K562 (cell line): ENCODE results near the gene SNAP23. TPM values are rescaled to one million over a fixed set of nuclear protein-coding genes. Genes with fewer than 3 reads are reported as not detected.

Experiments used
- ATAC-seq: fragments of 200-7000 bp; cut with Tn5 transposase; 3 replicates; pipeline ENCODE4 v1.9.1; 2020; ENCODE audit warnings: moderate library complexity
- BruUV-seq: library from RNA; stranded (reverse); fragments of 400-500 nt; replicated peaks from 2 replicates; lab custom pipeline; 2021; lab: Mats Ljungman, UMichigan
- CTCF ChIA-PET: fragments of 300-600 bp; formaldehyde crosslinking; extraction: SDS; loops from one replicate; lab custom pipeline; 2021; ENCODE audit warnings: low intra/inter-chr PET ratio; lab: Yijun Ruan, JAX
- POLR2A ChIA-PET: fragments of 300-600, 350-650 bp; sonication (Branson Sonifier 250); formaldehyde crosslinking; extraction: SDS; loops from one replicate; lab custom pipeline; 2021; ENCODE audit warnings: antibody characterized with exemption, inconsistent platforms; lab: Yijun Ruan, JAX
- DNase-seq, 4 experiments: peaks; one replicate each; pipeline versions ENCODE4 v3.0.0 to v3.0.0-alpha.2; 2011 to 2018; ENCODE audit warnings: low spot score in 3 of 4, mixed read lengths in 3 of 4; ENCODE audit errors: extremely low read depth in 1 of 4
- FAIRE-seq: peaks from 2 replicates; lab custom pipeline; 2011; peaks lifted over from hg19 to GRCh38; lab: Jason Lieb, UNC
- H2AFZ ChIP-seq: 2 replicates; pipeline ENCODE4 v1.6.0; 2011; ENCODE audit warnings: low read depth, low read length, control low read depth, inconsistent platforms
- H3K27ac ChIP-seq: fragments of 200-600 bp; 3 replicates; pipeline ENCODE4 v1.8.0; 2011; ENCODE audit warnings: low read depth, mild to moderate bottlenecking, control low read depth, inconsistent platforms, low read length, moderate library complexity, mixed read lengths; ENCODE audit errors: extremely low read depth
- H3K27me3 ChIP-seq, 2 experiments: fragments of 300-600 bp in 1 of 2; 2 replicates in 1 of 2; 3 replicates in 1 of 2; pipeline versions ENCODE4 v1.6.0 to v1.8.0; 2011; ENCODE audit warnings: inconsistent platforms in 2 of 2, low read length in 2 of 2, mild to moderate bottlenecking in 1 of 2, mixed read lengths in 1 of 2, moderate library complexity in 1 of 2; ENCODE audit not compliant: control insufficient read depth in 2 of 2, insufficient read depth in 2 of 2
- H3K36me3 ChIP-seq: fragments of 300-600 bp; 3 replicates; pipeline ENCODE4 v1.8.0; 2011; ENCODE audit warnings: mild to moderate bottlenecking, low read length, inconsistent platforms; ENCODE audit not compliant: control insufficient read depth, insufficient read depth
- H3K4me1 ChIP-seq, 2 experiments: fragments of 200-600 bp in 1 of 2; replicated peaks in 1 of 2; 2 replicates in 1 of 2; 3 replicates in 1 of 2; pipeline versions ENCODE4 v1.5.1 to v1.8.0; 2011; ENCODE audit warnings: inconsistent platforms in 2 of 2, low read length in 2 of 2, mild to moderate bottlenecking in 1 of 2, mixed read lengths in 1 of 2, moderate library complexity in 1 of 2; ENCODE audit not compliant: control insufficient read depth in 2 of 2, insufficient read depth in 2 of 2
- H3K4me2 ChIP-seq: 2 replicates; pipeline ENCODE4 v1.6.1; 2011; ENCODE audit warnings: low read length, control low read depth, inconsistent platforms, mixed read lengths; ENCODE audit not compliant: insufficient read depth
- H3K4me3 ChIP-seq: fragments of 200-600 bp; sonication (generic), shearing (Covaris generic); 2 replicates; pipeline ENCODE4 v1.5.1; 2016; ENCODE audit warnings: control low read depth, inconsistent platforms
- H3K79me2 ChIP-seq: fragments of 200-600 bp; 3 replicates; pipeline ENCODE4 v1.8.0; 2011; ENCODE audit warnings: low read length, inconsistent platforms; ENCODE audit not compliant: control insufficient read depth, insufficient read depth
- H3K9ac ChIP-seq, 2 experiments: 2 replicates each; pipeline versions ENCODE4 v1.6.0 to v1.6.1; 2011; ENCODE audit warnings: low read depth in 2 of 2, low read length in 2 of 2, control low read depth in 1 of 2, inconsistent platforms in 1 of 2, mild to moderate bottlenecking in 1 of 2, mixed read lengths in 1 of 2; ENCODE audit not compliant: insufficient read depth in 1 of 2
- H3K9me1 ChIP-seq: one replicate; pipeline ENCODE4 v1.6.0; 2011; ENCODE audit warnings: inconsistent platforms, mild to moderate bottlenecking, low read length, moderate library complexity; ENCODE audit not compliant: control insufficient read depth, insufficient read depth
- H3K9me3 ChIP-seq: replicated peaks from 2 replicates; pipeline ENCODE4 v1.5.1; 2011; ENCODE audit warnings: low read depth, low read length, inconsistent platforms; ENCODE audit not compliant: control insufficient read depth, insufficient read depth
- H4K20me1 ChIP-seq: replicated peaks from 2 replicates; pipeline ENCODE4 v1.6.1; 2011; ENCODE audit warnings: low read length, inconsistent platforms, mixed read lengths; ENCODE audit not compliant: control insufficient read depth, insufficient read depth
- BHLHE40 ChIP-seq: IDR thresholded peaks from 2 replicates; pipeline ENCODE4 v1.6.1; 2011; ENCODE audit warnings: low read length, improper control_type of control experiment
- CHD4 ChIP-seq: fragments of 200-600 bp; sonication (generic); IDR thresholded peaks from 3 replicates; pipeline ENCODE4 v1.6.1; 2012; ENCODE audit warnings: low read depth, mild to moderate bottlenecking, mixed read lengths, low read length, inconsistent platforms; ENCODE audit not compliant: insufficient read depth, insufficient replicate concordance, poor library complexity, severe bottlenecking
- ELF4 ChIP-seq: fragments of 450-650 bp; formaldehyde crosslinking; IDR thresholded peaks from 2 replicates; pipeline ENCODE4 v1.4.0; 2022; ENCODE audit warnings: missing genetic modification characterization
- ETV5 ChIP-seq: sonication (generic); formaldehyde crosslinking; IDR thresholded peaks from 2 replicates; pipeline ENCODE4 v1.4.0; 2020; ENCODE audit warnings: low read depth, mild to moderate bottlenecking, missing genetic modification reagents
- PCBP1 ChIP-seq: fragments of 200-400 bp; formaldehyde crosslinking; IDR thresholded peaks from 2 replicates; pipeline ENCODE4 v1.6.1; 2018; ENCODE audit warnings: mild to moderate bottlenecking, low read depth, low read length; ENCODE audit not compliant: poor library complexity, severe bottlenecking
- SMARCE1 ChIP-seq: fragments of 450-650 bp; IDR thresholded peaks from 2 replicates; pipeline ENCODE4 v1.7.1; 2016; ENCODE audit warnings: mild to moderate bottlenecking
- SOX6 ChIP-seq: fragments of 450-650 bp; IDR thresholded peaks from 2 replicates; pipeline ENCODE4 v1.6.1; 2014; ENCODE audit warnings: mild to moderate bottlenecking
- SP1 ChIP-seq: sonication (generic); formaldehyde crosslinking; IDR thresholded peaks from 2 replicates; pipeline ENCODE4 v1.8.1; 2022; ENCODE audit warnings: mild to moderate bottlenecking, missing genetic modification reagents
- ZKSCAN8 ChIP-seq: fragments of 200-800 bp; sonication (Bioruptor generic); IDR thresholded peaks from 2 replicates; pipeline ENCODE4 v1.6.1; 2016; ENCODE audit warnings: missing genetic modification characterization, missing compliant biosample characterization
- ZNF347 ChIP-seq: fragments of 450-650 bp; formaldehyde crosslinking; IDR thresholded peaks from 2 replicates; pipeline ENCODE4 v1.4.0; 2020; ENCODE audit warnings: low read depth, mild to moderate bottlenecking, moderate library complexity
- ZNF384 ChIP-seq: IDR thresholded peaks from 2 replicates; pipeline ENCODE4 v1.6.1; 2012; ENCODE audit warnings: low read depth, low read length, improper control_type of control experiment
- ZNF551 ChIP-seq: fragments of 250-450 bp; sonication (Bioruptor Pico); IDR thresholded peaks from 2 replicates; pipeline ENCODE4 v1.5.0; 2021; ENCODE audit warnings: mild to moderate bottlenecking, moderate library complexity
- ZNF778 ChIP-seq: fragments of 450-650 bp; formaldehyde crosslinking; IDR thresholded peaks from 2 replicates; pipeline ENCODE4 v1.4.0; 2020; ENCODE audit warnings: mild to moderate bottlenecking, moderate library complexity
- WGBS: fragments of 100-300 bp; shearing (Covaris generic); methylation state at CpG from one replicate; pipeline ENCODE4 v1.1.6; 2016; ENCODE audit warnings: low coverage, mixed read lengths; ENCODE audit not compliant: insufficient coverage; ENCODE audit errors: missing lambda C conversion rate; 5-methylcytosine and 5-hydroxymethylcytosine counted together
- in situ Hi-C: fragments of 300-500 bp; cut with MboI; formaldehyde crosslinking; loops from 4 replicates; pipeline ENCODE4 v1.15.0; 2018; ENCODE audit warnings: inconsistent platforms, mixed read lengths
- intact Hi-C: fragments of 100-400 bp; cut with micrococcal nuclease; formaldehyde crosslinking; loops from 2 replicates; pipeline ENCODE4 v1.14.2; 2022
- polyA plus RNA-seq, 8 experiments: library from polyadenylated mRNA; depleted of rRNA in 4 of 8; stranded (reverse) in 5 of 8; unstranded in 3 of 8; fragments of >200 nt; fragmentation: Nextera tagmentation in 2 of 8; fragmentation: Illumina TruSeq in 1 of 8; extraction: Ambion mirVana in 2 of 8; extraction: Trizol in 1 of 8; gene quantifications; 2 replicates each; pipeline versions ENCODE4 v1.2.1 to v1.2.3, GENCODE V29; 2011 to 2014; ENCODE audit warnings: inconsistent platforms in 1 of 8, missing spikeins in 1 of 8
- total RNA-seq, 7 experiments: library from RNA; depleted of rRNA in 6 of 7; stranded (reverse); fragments of >200 nt in 6 of 7; fragmentation: Illumina TruSeq in 2 of 7; extraction: Trizol in 2 of 7; gene quantifications; 2 replicates each; pipeline versions ENCODE4 v1.2.1 to v1.2.3, GENCODE V29; 2011 to 2021; ENCODE audit warnings: low replicate concordance in 1 of 7
- TF ChIP-seq, protein P1 (sequence below): fragments of 250-450 bp; sonication (Bioruptor Pico); IDR thresholded peaks from 2 replicates; pipeline ENCODE4 v1.4.0; 2020
- TF ChIP-seq, protein P2 (sequence below): IDR thresholded peaks from 2 replicates; pipeline ENCODE4 v1.6.1; 2011; ENCODE audit not compliant: insufficient read length; ENCODE audit errors: extremely low read depth
- TF ChIP-seq, protein P3 (sequence below), 2 experiments: IDR thresholded peaks in 1 of 2; conservative IDR thresholded peaks in 1 of 2; 2 replicates each; pipeline ENCODE4 v1.6.1; 2016; ENCODE audit warnings: low read depth in 2 of 2, mild to moderate bottlenecking in 1 of 2, missing compliant biosample characterization in 1 of 2, missing genetic modification characterization in 1 of 2, moderate library complexity in 1 of 2

Gene SNAP23
- total and polyA plus RNA-seq, 9 of the 15 experiments (the other 6 are each of a cell fraction or from before 2014, with no cell fraction given) = 78.9 to 168 (median 117) TPM

DNA sequence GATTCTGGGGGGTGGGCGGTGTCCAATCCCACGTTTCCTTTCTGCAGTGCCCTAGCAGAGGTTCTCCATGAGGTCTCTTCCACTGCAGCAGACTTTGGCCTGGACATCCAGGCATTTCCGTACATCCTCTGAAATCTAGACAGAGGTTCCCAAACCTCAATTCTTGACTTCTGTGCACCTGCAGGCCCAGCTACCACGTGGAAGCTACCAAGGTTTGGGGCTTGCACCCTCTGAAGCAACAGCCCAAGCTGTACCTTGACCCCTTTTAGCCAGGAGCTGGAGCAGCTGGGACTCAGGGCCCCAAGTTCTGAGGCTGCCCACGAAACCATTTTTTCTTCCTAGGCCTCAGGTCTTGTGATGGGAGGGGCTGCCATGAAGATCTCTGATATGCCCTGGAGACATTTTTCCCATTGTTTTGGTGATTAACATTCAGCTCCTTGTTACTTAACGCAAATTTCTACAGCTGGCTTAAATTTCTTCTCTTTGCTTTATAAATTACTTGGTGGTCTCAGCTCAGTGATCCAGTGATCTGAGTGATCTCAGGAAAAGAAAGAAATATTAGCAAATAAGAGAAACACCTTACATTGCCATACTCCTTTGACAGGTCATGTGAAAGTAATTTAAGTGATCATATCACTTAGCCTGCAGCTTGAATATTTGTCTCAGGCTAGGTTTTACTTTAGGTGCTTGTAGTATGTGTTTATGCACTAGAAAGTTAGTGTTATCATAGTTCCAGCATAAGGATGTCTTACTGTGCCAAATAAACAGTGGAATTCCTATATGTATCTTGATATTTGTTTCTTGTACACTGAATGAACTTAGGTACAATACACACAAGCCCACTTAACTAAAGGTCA is 3.0 kb downstream of the SNAP23 start:
- DNase-seq = peak in 1 of 4 experiments; percentile 32
- no peak for ATAC-seq
- H4K20me1 ChIP-seq = no peaks in the 10 kb centered on the region
- H3K4me1 ChIP-seq = peaks cover 28 to 35% of the 10 kb centered on the region in 2 experiments
- WGBS = 21% methylated on average over 6 of the region's 6 CpGs
- no TSS peak for BruUV-seq
- intact Hi-C loops = no loop called here
- no peaks in the 10 kb centered on the region for H3K9me3 ChIP-seq
- POLR2A ChIA-PET = interaction anchor here (1.0 to 2.3 kb wide), 5 partner anchors 11 to 75 kb away, joined by 3 to 8 read pairs (median 4); no protein-coding TSS in a partner anchor
- no peaks in the 10 kb centered on the region for H3K27me3 ChIP-seq
- peak overlapping the region; percentile 54 for H3K4me2 ChIP-seq
- peak overlapping the region; percentile 74 for H3K27ac ChIP-seq
- H3K4me3 ChIP-seq = no peak overlapping the region
- H3K36me3 ChIP-seq = peaks cover 12% of the 10 kb centered on the region; the same call in 2 of the 3 replicates
- CTCF ChIA-PET = no interaction called here
- in situ Hi-C loops = no loop called here
- H3K9me1 ChIP-seq = no peaks in the 10 kb centered on the region
- peaks cover 60% of the 10 kb centered on the region for H3K79me2 ChIP-seq
- H3K9ac ChIP-seq = peak overlapping the region; percentile 14 to 54; a peak in 2 of 4 replicates
- FAIRE-seq = no peak
- no peak overlapping the region for H2AFZ ChIP-seq
- TF ChIP-seq ZNF347 (CRISPR knock-in tag) (no peak), SP1 (CRISPR knock-in tag) (0 out of 2 replicates have a peak, but pooled peaks have one; percentile 14), ETV5 (CRISPR knock-in tag) (no peak), PCBP1 (no peak), CHD4 (no peak), ELF4 (CRISPR knock-in tag) (0 out of 2 replicates have a peak, but pooled peaks have one; percentile 44), SOX6 (peak; percentile 77; the same call in 1 of the 2 replicates), ZNF551 (no peak), BHLHE40 (peak; percentile 53; the same call in 1 of the 2 replicates), SMARCE1 (no peak), ZKSCAN8 (CRISPR knock-in tag) (0 out of 2 replicates have a peak, but pooled peaks have one; percentile 30), ZNF384 (0 out of 2 replicates have a peak, but pooled peaks have one; percentile 9), ZNF778 (CRISPR knock-in tag) (no peak)
- TF ChIP-seq, protein P1, sequence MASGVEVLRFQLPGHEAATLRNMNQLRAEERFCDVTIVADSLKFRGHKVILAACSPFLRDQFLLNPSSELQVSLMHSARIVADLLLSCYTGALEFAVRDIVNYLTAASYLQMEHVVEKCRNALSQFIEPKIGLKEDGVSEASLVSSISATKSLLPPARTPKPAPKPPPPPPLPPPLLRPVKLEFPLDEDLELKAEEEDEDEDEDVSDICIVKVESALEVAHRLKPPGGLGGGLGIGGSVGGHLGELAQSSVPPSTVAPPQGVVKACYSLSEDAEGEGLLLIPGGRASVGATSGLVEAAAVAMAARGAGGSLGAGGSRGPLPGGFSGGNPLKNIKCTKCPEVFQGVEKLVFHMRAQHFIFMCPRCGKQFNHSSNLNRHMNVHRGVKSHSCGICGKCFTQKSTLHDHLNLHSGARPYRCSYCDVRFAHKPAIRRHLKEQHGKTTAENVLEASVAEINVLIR (CRISPR knock-in tag) = no peak
- TF ChIP-seq, protein P2, sequence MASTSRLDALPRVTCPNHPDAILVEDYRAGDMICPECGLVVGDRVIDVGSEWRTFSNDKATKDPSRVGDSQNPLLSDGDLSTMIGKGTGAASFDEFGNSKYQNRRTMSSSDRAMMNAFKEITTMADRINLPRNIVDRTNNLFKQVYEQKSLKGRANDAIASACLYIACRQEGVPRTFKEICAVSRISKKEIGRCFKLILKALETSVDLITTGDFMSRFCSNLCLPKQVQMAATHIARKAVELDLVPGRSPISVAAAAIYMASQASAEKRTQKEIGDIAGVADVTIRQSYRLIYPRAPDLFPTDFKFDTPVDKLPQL = no peak
- TF ChIP-seq, protein P3, sequence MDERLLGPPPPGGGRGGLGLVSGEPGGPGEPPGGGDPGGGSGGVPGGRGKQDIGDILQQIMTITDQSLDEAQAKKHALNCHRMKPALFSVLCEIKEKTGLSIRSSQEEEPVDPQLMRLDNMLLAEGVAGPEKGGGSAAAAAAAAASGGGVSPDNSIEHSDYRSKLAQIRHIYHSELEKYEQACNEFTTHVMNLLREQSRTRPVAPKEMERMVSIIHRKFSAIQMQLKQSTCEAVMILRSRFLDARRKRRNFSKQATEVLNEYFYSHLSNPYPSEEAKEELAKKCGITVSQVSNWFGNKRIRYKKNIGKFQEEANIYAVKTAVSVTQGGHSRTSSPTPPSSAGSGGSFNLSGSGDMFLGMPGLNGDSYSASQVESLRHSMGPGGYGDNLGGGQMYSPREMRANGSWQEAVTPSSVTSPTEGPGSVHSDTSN (CRISPR knock-in tag; IDR thresholded peaks at IDR 0.05; ENCODE audit: low read depth) = no peak
- TF ChIP-seq, protein P3 (tag; conservative IDR thresholded peaks at IDR 0.05; ENCODE audit: low read depth) = 0 out of 2 replicates have a peak, but pooled peaks have one; percentile 34
